GM12873 (cell line): ENCODE results near the gene LDLR.

Source experiments
- CTCF ChIP-seq: IDR thresholded peaks from 2 replicates; pipeline ENCODE4 v1.5.1; 2012; ENCODE audit warnings: low read depth, mild to moderate bottlenecking, moderate library complexity, low read length, control low read depth; ENCODE audit not compliant: insufficient read depth; ENCODE audit errors: missing control alignments

Gene LDLR

GRCh38 chr19:11102944-11103343, 13.7 kb downstream of the LDLR start:
- TF ChIP-seq CTCF: no peak

GRCh38 chr19:11105014-11105636, 15.9 kb downstream of the LDLR start:
- TF ChIP-seq CTCF: no peak

- no peak for TF ChIP-seq CTCF
Measured at GRCh38 chr19:11106477-11106876, 17.2 kb downstream of the LDLR start.

- TF ChIP-seq CTCF: no peak
Measured at GRCh38 chr19:11108746-11109145, 19.5 kb downstream of the LDLR start.

GRCh38 chr19:11111117-11111770, 22.0 kb downstream of the LDLR start:
- TF ChIP-seq CTCF: no peak

- TF ChIP-seq CTCF: no peak
Measured at GRCh38 chr19:11111771-11112144, 22.5 kb downstream of the LDLR start.

GRCh38 chr19:11113140-11113708, 24.0 kb downstream of the LDLR start:
- no peak for TF ChIP-seq CTCF
